ENCODE measurements around the gene PNPLA5. TPM values are rescaled to one million over a fixed set of nuclear protein-coding genes. Genes with fewer than 3 reads are reported as not detected.

The PNPLA5 gene
- total RNA-seq, 1 experiment from 2014 or later: not detected

DNA sequence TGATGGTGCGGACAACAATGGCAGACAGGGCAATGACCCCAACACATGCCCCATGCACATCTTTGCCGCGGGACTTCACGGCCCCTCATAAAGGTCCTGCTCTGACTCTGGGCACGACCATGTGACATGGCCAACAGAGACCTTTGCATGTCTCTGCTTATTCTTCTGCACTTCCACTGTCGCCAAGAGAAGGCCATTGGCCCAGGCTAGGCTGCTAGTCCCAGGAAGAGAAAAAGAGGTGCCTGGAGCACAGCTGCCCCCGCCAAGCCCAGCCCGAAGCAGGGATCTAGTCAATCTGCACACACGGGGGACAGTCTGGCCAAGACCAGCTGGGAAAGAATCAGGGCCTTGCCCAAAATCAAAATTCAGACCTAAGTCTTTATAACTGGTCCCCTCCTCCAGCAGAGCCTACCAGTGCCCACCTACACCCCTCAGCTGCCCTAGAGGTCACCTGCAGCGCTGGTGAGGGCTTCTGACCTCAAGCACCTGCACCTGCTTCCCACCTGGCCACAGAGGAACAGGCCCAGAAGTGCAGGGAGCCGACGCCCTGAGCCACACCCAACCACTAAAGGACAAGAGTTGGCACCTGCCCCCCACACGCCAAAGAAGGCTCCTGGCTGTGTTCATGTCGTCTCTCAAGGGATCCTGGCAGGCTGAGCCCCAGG, 37.6 kb downstream of the PNPLA5 start:
- no TSS peak for BruUV-seq (replicated peaks)
- DNase-seq (ENCODE audit: low read depth, low spot score): no peak
- in situ Hi-C loops (cut with HindIII; ENCODE audit: low pct_unique_long_range_greater_than_20kb, low sequenced_read_pairs): no loop called here

DNA sequence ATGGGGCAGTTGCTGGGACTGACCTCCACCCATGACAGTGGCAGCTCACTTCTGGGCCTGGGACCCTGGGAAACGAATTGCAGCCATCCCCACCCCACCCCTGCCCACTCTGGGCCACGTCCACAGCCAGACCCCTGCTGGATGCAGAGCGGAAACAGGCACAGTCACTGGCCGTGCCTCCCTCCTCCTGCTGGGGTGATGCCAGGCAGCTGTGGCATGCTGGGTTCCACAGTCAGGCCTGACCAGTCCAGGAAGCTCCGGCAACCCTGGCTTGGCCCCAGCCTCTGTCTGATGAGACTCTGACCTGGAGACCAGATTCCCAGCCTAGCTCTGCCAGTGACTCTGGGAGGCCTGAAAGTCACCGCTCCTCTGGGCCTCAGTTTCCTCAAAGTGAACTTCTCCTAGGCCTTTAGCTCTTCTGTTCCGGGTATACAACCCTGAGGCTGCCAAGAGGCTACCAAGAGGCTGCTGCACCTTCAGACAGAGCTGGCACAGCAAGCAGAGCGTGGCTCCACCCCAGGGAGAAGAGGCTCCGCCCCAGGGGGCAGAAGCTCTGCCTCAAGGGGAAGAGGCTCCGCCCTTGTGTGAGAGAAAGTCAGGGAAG, 38.4 kb downstream of the PNPLA5 start:
- Histone ChIP-seq H3K27ac (ENCODE audit: low read length) (no peak overlapping the region), H3K27me3 (ENCODE audit: control insufficient read depth, insufficient read depth, low read length) (no peaks in the 10 kb centered on the region), H3K9me3 (ENCODE audit: control insufficient read depth, insufficient read depth, low read depth, low read length) (no peaks in the 10 kb centered on the region), H3K36me3 (ENCODE audit: control insufficient read depth, insufficient read depth, low read length) (no peaks in the 10 kb centered on the region), H3K4me3 (ENCODE audit: low read depth in 2 of 2, low read length in 2 of 2) (no peak overlapping the region), H3K4me1 (ENCODE audit: control insufficient read depth, insufficient read depth, low read length) (no peaks in the 10 kb centered on the region)
- DNase-seq (ENCODE audit: low read depth, low spot score): no peak
- ChIA-PET CTCF (no interaction called here), POLR2A (interaction anchor here (0.6 kb wide), 1 partner anchor 645 kb away, joined by 10 read pairs; no protein-coding TSS in a partner anchor)
- TF ChIP-seq POLR2AphosphoS5 (IDR thresholded peaks at IDR 0.05; ENCODE audit: low read depth, low read length): no peak
- no peak for TF ChIP-seq SIN3A (IDR thresholded peaks at IDR 0.05; ENCODE audit: borderline replicate concordance, insufficient read depth, low read depth, low read length)
- TF ChIP-seq, protein P1, sequence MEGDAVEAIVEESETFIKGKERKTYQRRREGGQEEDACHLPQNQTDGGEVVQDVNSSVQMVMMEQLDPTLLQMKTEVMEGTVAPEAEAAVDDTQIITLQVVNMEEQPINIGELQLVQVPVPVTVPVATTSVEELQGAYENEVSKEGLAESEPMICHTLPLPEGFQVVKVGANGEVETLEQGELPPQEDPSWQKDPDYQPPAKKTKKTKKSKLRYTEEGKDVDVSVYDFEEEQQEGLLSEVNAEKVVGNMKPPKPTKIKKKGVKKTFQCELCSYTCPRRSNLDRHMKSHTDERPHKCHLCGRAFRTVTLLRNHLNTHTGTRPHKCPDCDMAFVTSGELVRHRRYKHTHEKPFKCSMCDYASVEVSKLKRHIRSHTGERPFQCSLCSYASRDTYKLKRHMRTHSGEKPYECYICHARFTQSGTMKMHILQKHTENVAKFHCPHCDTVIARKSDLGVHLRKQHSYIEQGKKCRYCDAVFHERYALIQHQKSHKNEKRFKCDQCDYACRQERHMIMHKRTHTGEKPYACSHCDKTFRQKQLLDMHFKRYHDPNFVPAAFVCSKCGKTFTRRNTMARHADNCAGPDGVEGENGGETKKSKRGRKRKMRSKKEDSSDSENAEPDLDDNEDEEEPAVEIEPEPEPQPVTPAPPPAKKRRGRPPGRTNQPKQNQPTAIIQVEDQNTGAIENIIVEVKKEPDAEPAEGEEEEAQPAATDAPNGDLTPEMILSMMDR (IDR thresholded peaks at IDR 0.05): no peak
- TF ChIP-seq TCF7L2 (IDR thresholded peaks at IDR 0.05; ENCODE audit: low read depth, low read length): no peak
- TF ChIP-seq, protein P2, sequence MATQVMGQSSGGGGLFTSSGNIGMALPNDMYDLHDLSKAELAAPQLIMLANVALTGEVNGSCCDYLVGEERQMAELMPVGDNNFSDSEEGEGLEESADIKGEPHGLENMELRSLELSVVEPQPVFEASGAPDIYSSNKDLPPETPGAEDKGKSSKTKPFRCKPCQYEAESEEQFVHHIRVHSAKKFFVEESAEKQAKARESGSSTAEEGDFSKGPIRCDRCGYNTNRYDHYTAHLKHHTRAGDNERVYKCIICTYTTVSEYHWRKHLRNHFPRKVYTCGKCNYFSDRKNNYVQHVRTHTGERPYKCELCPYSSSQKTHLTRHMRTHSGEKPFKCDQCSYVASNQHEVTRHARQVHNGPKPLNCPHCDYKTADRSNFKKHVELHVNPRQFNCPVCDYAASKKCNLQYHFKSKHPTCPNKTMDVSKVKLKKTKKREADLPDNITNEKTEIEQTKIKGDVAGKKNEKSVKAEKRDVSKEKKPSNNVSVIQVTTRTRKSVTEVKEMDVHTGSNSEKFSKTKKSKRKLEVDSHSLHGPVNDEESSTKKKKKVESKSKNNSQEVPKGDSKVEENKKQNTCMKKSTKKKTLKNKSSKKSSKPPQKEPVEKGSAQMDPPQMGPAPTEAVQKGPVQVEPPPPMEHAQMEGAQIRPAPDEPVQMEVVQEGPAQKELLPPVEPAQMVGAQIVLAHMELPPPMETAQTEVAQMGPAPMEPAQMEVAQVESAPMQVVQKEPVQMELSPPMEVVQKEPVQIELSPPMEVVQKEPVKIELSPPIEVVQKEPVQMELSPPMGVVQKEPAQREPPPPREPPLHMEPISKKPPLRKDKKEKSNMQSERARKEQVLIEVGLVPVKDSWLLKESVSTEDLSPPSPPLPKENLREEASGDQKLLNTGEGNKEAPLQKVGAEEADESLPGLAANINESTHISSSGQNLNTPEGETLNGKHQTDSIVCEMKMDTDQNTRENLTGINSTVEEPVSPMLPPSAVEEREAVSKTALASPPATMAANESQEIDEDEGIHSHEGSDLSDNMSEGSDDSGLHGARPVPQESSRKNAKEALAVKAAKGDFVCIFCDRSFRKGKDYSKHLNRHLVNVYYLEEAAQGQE (IDR thresholded peaks at IDR 0.05; ENCODE audit: insufficient read depth in 1 of 2, low read depth in 2 of 2, low read length in 1 of 2): no peak
- in situ Hi-C loops (cut with HindIII; ENCODE audit: low pct_unique_long_range_greater_than_20kb, low sequenced_read_pairs): no loop called here
- ATAC-seq: no peak
- BruUV-seq (replicated peaks): no TSS peak
- intact Hi-C loops (cut with micrococcal nuclease; ENCODE audit: unreplicated experiment): no loop called here

More for the DNA sequence above, 37.6 kb downstream of the PNPLA5 start:
- TF ChIP-seq, protein P2 (IDR thresholded peaks at IDR 0.05; ENCODE audit: insufficient read depth in 1 of 2, low read depth in 2 of 2, low read length in 1 of 2): no peak
- TF ChIP-seq, protein P1 (IDR thresholded peaks at IDR 0.05): no peak
- TF ChIP-seq TCF7L2 (IDR thresholded peaks at IDR 0.05; ENCODE audit: low read depth, low read length): no peak
- TF ChIP-seq SIN3A (IDR thresholded peaks at IDR 0.05; ENCODE audit: borderline replicate concordance, insufficient read depth, low read depth, low read length): no peak
- TF ChIP-seq POLR2AphosphoS5 (IDR thresholded peaks at IDR 0.05; ENCODE audit: low read depth, low read length): no peak
- H3K27ac ChIP-seq (ENCODE audit: low read length): no peak overlapping the region
- CTCF ChIA-PET: no interaction called here
- no peak overlapping the region for H3K4me3 ChIP-seq (ENCODE audit: low read depth in 2 of 2, low read length in 2 of 2)
- ATAC-seq: no peak
- no peaks in the 10 kb centered on the region for H3K9me3 ChIP-seq (ENCODE audit: control insufficient read depth, insufficient read depth, low read depth, low read length)
- H3K4me1 ChIP-seq (ENCODE audit: control insufficient read depth, insufficient read depth, low read length): no peaks in the 10 kb centered on the region
- intact Hi-C loops (cut with micrococcal nuclease; ENCODE audit: unreplicated experiment): no loop called here
- no peaks in the 10 kb centered on the region for H3K36me3 ChIP-seq (ENCODE audit: control insufficient read depth, insufficient read depth, low read length)
- H3K27me3 ChIP-seq (ENCODE audit: control insufficient read depth, insufficient read depth, low read length): no peaks in the 10 kb centered on the region
- POLR2A ChIA-PET: interaction anchor here (0.6 kb wide), 1 partner anchor 646 kb away, joined by 10 read pairs; no protein-coding TSS in a partner anchor

Measured in Panc1 (cell line).